Erythroblast (primary cell): ENCODE measurements around the gene ANP32A.

Experiments used
- GATA1 ChIP-seq: IDR thresholded peaks from 2 replicates; pipeline ENCODE4 v1.6.1; 2011; ENCODE audit warnings: low read depth, mild to moderate bottlenecking, control low read depth, low read length, moderate library complexity
- POLR2A ChIP-seq: IDR thresholded peaks from 2 replicates; pipeline ENCODE4 v1.6.1; 2011; ENCODE audit warnings: mild to moderate bottlenecking, low read length

- TF ChIP-seq POLR2A (no peak), GATA1 (no peak)
Observed at GRCh38 chr15:68815598-68815997, 5.1 kb downstream of the ANP32A start.
